Keratinocyte (primary cell): ENCODE data around the gene EBF4. TPM values are rescaled to one million over a fixed set of nuclear protein-coding genes. Genes with fewer than 3 reads are reported as not detected.

Source experiments
- DNase-seq: peaks from one replicate; pipeline ENCODE4 v3.0.0-alpha.2; 2011; ENCODE audit warnings: low read depth, missing footprints, low spot score
- FAIRE-seq: peaks from 2 replicates; lab custom pipeline; 2011; peaks lifted over from hg19 to GRCh38; lab: Jason Lieb, UNC
- H2AFZ ChIP-seq: 2 replicates; pipeline ENCODE4 v1.6.0; 2012; ENCODE audit warnings: low read length, control low read depth, inconsistent platforms; ENCODE audit not compliant: control insufficient read depth
- H3K27ac ChIP-seq: 2 replicates; pipeline ENCODE4 v1.5.1; 2011; ENCODE audit warnings: low read length; ENCODE audit not compliant: control insufficient read depth, insufficient read depth
- H3K27me3 ChIP-seq: 3 replicates; pipeline ENCODE4 v1.6.0; 2011; ENCODE audit warnings: low read length; ENCODE audit not compliant: control insufficient read depth, insufficient read depth; ENCODE audit errors: extremely low read depth
- H3K36me3 ChIP-seq, 2 experiments: 2 replicates in 1 of 2; 3 replicates in 1 of 2; pipeline ENCODE4 v1.5.1; 2011; ENCODE audit warnings: low read length in 2 of 2, mild to moderate bottlenecking in 1 of 2; ENCODE audit not compliant: control insufficient read depth in 2 of 2, insufficient read depth in 2 of 2; ENCODE audit errors: extremely low read depth in 1 of 2
- H3K4me1 ChIP-seq: 3 replicates; pipeline ENCODE4 v1.5.1; 2011; ENCODE audit warnings: low read length; ENCODE audit not compliant: control insufficient read depth, insufficient read depth; ENCODE audit errors: extremely low read depth
- H3K4me2 ChIP-seq: 3 replicates; pipeline ENCODE4 v1.6.0; 2011; ENCODE audit warnings: low read depth, low read length; ENCODE audit not compliant: control insufficient read depth, insufficient read depth; ENCODE audit errors: extremely low read depth
- H3K4me3 ChIP-seq, 3 experiments: fragments of 200-600 bp in 1 of 3; sonication (generic) in 1 of 3; 2 replicates in 2 of 3; 3 replicates in 1 of 3; pipeline ENCODE4 v1.5.1; 2011 to 2016; ENCODE audit warnings: low read length in 3 of 3, mild to moderate bottlenecking in 3 of 3, control low read depth in 2 of 3, inconsistent platforms in 1 of 3, low read depth in 1 of 3, mixed read lengths in 1 of 3, mixed run types in 1 of 3, moderate library complexity in 1 of 3; ENCODE audit not compliant: control insufficient read depth in 2 of 3, insufficient read depth in 2 of 3; ENCODE audit errors: extremely low read depth in 1 of 3
- H3K79me2 ChIP-seq: 2 replicates; pipeline ENCODE4 v1.6.0; 2012; ENCODE audit warnings: low read length; ENCODE audit not compliant: control insufficient read depth, insufficient read depth
- H3K9ac ChIP-seq: 3 replicates; pipeline ENCODE4 v1.6.0; 2011; ENCODE audit warnings: low read length; ENCODE audit not compliant: control insufficient read depth, insufficient read depth; ENCODE audit errors: extremely low read depth
- H3K9me1 ChIP-seq: 3 replicates; pipeline ENCODE4 v1.6.0; 2011; ENCODE audit warnings: low read length; ENCODE audit not compliant: control insufficient read depth, insufficient read depth; ENCODE audit errors: extremely low read depth
- H3K9me3 ChIP-seq: 2 replicates; pipeline ENCODE4 v1.5.1; 2012; ENCODE audit warnings: low read depth, low read length; ENCODE audit not compliant: control insufficient read depth
- H4K20me1 ChIP-seq: 3 replicates; pipeline ENCODE4 v1.6.0; 2011; ENCODE audit warnings: low read length; ENCODE audit not compliant: control insufficient read depth, insufficient read depth; ENCODE audit errors: extremely low read depth
- CTCF ChIP-seq, 3 experiments: IDR thresholded peaks in 1 of 3; conservative IDR thresholded peaks in 1 of 3; optimal IDR thresholded peaks in 1 of 3; 2 replicates in 2 of 3; 3 replicates in 1 of 3; pipeline versions ENCODE3 to v1.5.1; 2011; ENCODE audit warnings: low read length in 3 of 3, mild to moderate bottlenecking in 3 of 3, moderate library complexity in 2 of 3, control low read depth in 1 of 3, inconsistent platforms in 1 of 3; ENCODE audit not compliant: insufficient read depth in 2 of 3; ENCODE audit errors: extremely low read depth in 1 of 3
- EZH2 ChIP-seq: IDR thresholded peaks from one replicate; pipeline ENCODE4 v1.6.1; 2012; ENCODE audit warnings: inconsistent platforms, mild to moderate bottlenecking, low read length, moderate library complexity
- dilution Hi-C: fragments of 300-500 bp; cut with MboI; formaldehyde crosslinking; loops from one replicate; pipeline ENCODE4 v1.7.0; 2020; ENCODE audit warnings: low sequenced_read_pairs; ENCODE audit not compliant: extremely low pct_ligation_motif_present
- polyA plus RNA-seq, 5 experiments: library from polyadenylated mRNA; depleted of rRNA in 3 of 5; stranded (reverse) in 3 of 5; stranded (forward) in 1 of 5; unstranded in 1 of 5; fragments of >200 nt; gene quantifications; 1 replicate in 1 of 5; 2 replicates in 3 of 5; 3 replicates in 1 of 5; pipeline versions ENCODE4 v1.2.1 to v1.2.3, GENCODE V29; 2011 to 2012; ENCODE audit warnings: missing spikeins in 2 of 5, low read depth in 1 of 5, low replicate concordance in 1 of 5

The EBF4 gene
- polyA plus RNA-seq, 1 donor (not counting 4 experiments of a cell fraction or from before 2014, with no cell fraction given), result not detected

GRCh38 chr20:2796011-2796660, 103.6 kb downstream of the EBF4 start:
- no peak overlapping the region for H3K4me3 ChIP-seq
- dilution Hi-C loops, result no loop called here
- H3K4me2 ChIP-seq, result no peak overlapping the region
- no peak overlapping the region for H2AFZ ChIP-seq
- peaks cover 70% of the 10 kb centered on the region for H3K27me3 ChIP-seq
- no peak overlapping the region for H3K27ac ChIP-seq
- no peaks in the 10 kb centered on the region for H4K20me1 ChIP-seq
- FAIRE-seq (no peak), DNase-seq (no peak)
- H3K4me1 ChIP-seq, result peaks cover 2% of the 10 kb centered on the region
- H3K9me1 ChIP-seq, result no peaks in the 10 kb centered on the region
- H3K9ac ChIP-seq, result no peak overlapping the region
- no peaks in the 10 kb centered on the region for H3K79me2 ChIP-seq
- TF ChIP-seq EZH2 (no peak), CTCF (optimal IDR thresholded peaks at IDR 0.05 in 1 of 3, IDR thresholded peaks at IDR 0.05 in 1 of 3, conservative IDR thresholded peaks at IDR 0.05 in 1 of 3; ENCODE audit: extremely low read depth in 1 of 3, insufficient read depth in 2 of 3, low read length in 3 of 3) (no peak)
- H3K9me3 ChIP-seq, result no peaks in the 10 kb centered on the region
- H3K36me3 ChIP-seq, result no peaks in the 10 kb centered on the region

- Histone ChIP-seq H3K27ac (no peak overlapping the region), H3K4me2 (no peak overlapping the region), H2AFZ (no peak overlapping the region), H3K4me3 (no peak overlapping the region), H3K4me1 (peaks cover 2% of the 10 kb centered on the region), H3K36me3 (no peaks in the 10 kb centered on the region), H3K27me3 (peaks cover 72% of the 10 kb centered on the region), H3K79me2 (no peaks in the 10 kb centered on the region), H3K9me3 (peaks cover 2% of the 10 kb centered on the region), H4K20me1 (no peaks in the 10 kb centered on the region), H3K9me1 (no peaks in the 10 kb centered on the region), H3K9ac (no peak overlapping the region)
- DNase-seq (no peak), FAIRE-seq (no peak)
- TF ChIP-seq CTCF (optimal IDR thresholded peaks at IDR 0.05 in 1 of 3, IDR thresholded peaks at IDR 0.05 in 1 of 3, conservative IDR thresholded peaks at IDR 0.05 in 1 of 3; ENCODE audit: extremely low read depth in 1 of 3, insufficient read depth in 2 of 3, low read length in 3 of 3), result no peak
- no peak for TF ChIP-seq EZH2
- dilution Hi-C loops, result no loop called here
These were observed 104.8 kb downstream of the EBF4 start for GRCh38 chr20:2797136-2797983.
